ENCODE measurements around the gene UXS1. TPM values are rescaled to one million over a fixed set of nuclear protein-coding genes. Genes with fewer than 3 reads are reported as not detected.

The UXS1 gene
- total and polyA plus RNA-seq, 2 of the 8 experiments (the other 6 are each of a cell fraction or from before 2014, with no cell fraction given) = 44.5 to 63.4 TPM

DNA sequence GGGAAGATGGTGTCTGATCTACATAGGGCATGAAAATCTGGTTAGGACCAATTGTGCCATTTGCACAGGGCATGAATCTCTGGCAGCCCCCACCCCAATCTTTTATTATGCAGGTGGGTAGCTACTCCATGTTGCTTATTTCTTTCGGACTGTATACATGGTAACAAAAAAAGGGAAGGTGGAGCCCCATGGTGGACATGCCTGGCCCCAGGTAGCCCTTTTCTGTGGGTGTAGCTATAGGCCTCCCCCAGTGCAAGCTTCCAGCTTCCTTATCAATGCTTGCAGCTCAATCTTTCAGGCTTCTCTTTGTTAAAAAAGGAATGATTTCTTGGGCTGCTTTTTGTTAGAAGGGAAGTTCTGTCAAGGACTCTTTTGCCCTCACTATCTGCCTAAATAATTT, 14.3 kb upstream of the UXS1 start:
- FAIRE-seq = no peak
- CTCF ChIA-PET (ENCODE audit: partially characterized antibody) = interaction anchor here (0.8 kb wide), 1 partner anchor 43 kb away, joined by 3 read pairs; no protein-coding TSS in a partner anchor
- Histone ChIP-seq H3K23me2 (ENCODE audit: low read depth, low read length) (no peaks in the 10 kb centered on the region), H3K56ac (replicated peaks; ENCODE audit: insufficient read length, low read depth, low read length) (no peak overlapping the region), H3K14ac (ENCODE audit: insufficient read length) (no peak overlapping the region), H2BK20ac (ENCODE audit: low read length) (no peak overlapping the region), H3K9ac (replicated peaks in 1 of 4; ENCODE audit: extremely low read depth in 1 of 4, low read depth in 3 of 4, low read length in 3 of 4) (no peak overlapping the region), H4K20me1 (replicated peaks in 1 of 2; ENCODE audit: control insufficient read depth in 1 of 2, insufficient read depth in 2 of 2, low read length in 2 of 2) (no peaks in the 10 kb centered on the region), H2AFZ (ENCODE audit: low read length) (no peak overlapping the region), H3K27me3 (replicated peaks in 1 of 4; ENCODE audit: control insufficient read depth in 3 of 4, extremely low read depth in 1 of 4, insufficient read depth in 3 of 4, low read length in 3 of 4) (no peaks in the 10 kb centered on the region), H3K18ac (ENCODE audit: extremely low read depth, low read length) (no peak overlapping the region), H3K9me3 (ENCODE audit: insufficient read depth in 2 of 2, low read depth in 1 of 2, low read length in 1 of 2) (no peaks in the 10 kb centered on the region), H3K4me2 (ENCODE audit: insufficient read depth in 1 of 2, low read depth in 2 of 2, low read length in 2 of 2) (no peak overlapping the region), H4K8ac (ENCODE audit: extremely low read depth, insufficient read depth, low read length) (no peak overlapping the region), H2BK5ac (ENCODE audit: low read depth, low read length) (no peak overlapping the region), H3K23ac (ENCODE audit: insufficient read length) (no peak overlapping the region), H2BK15ac (ENCODE audit: low read length) (no peak overlapping the region), H2AK5ac (ENCODE audit: low read depth, low read length) (no peak overlapping the region), H3K4ac (replicated peaks; ENCODE audit: insufficient read length, low read depth, low read length) (no peak overlapping the region), H3K79me2 (ENCODE audit: control insufficient read depth in 1 of 2, insufficient read depth in 2 of 2, low read length in 2 of 2) (no peaks in the 10 kb centered on the region), H4K91ac (replicated peaks; ENCODE audit: insufficient read length, low read length) (no peak overlapping the region), H2BK120ac (replicated peaks; ENCODE audit: low read depth, low read length) (no peak overlapping the region), H3K4me3 (ENCODE audit: extremely low read depth in 1 of 4, insufficient read depth in 2 of 4, low read depth in 3 of 4, low read length in 4 of 4) (no peak overlapping the region), H4K5ac (ENCODE audit: insufficient read length, low read depth, low read length) (no peak overlapping the region), H3K79me1 (ENCODE audit: low read depth, low read length) (no peaks in the 10 kb centered on the region), H3K36me3 (ENCODE audit: control insufficient read depth in 2 of 4, insufficient read depth in 4 of 4, low read length in 3 of 4) (no peaks in the 10 kb centered on the region), H3K4me1 (replicated peaks in 1 of 4; ENCODE audit: control insufficient read depth in 3 of 4, insufficient read depth in 4 of 4, low read length in 3 of 4) (no peaks in the 10 kb centered on the region), H3K27ac (ENCODE audit: low read depth, low read length) (no peak overlapping the region), H2BK12ac (ENCODE audit: low read depth, low read length) (no peak overlapping the region)
- WGBS, 2 experiments (ENCODE audit: extremely low coverage in 1 of 2, insufficient coverage in 1 of 2, insufficient read length in 1 of 2, insufficient replicate concordance in 2 of 2, low coverage in 1 of 2, low lambda C conversion rate in 2 of 2, missing lambda C conversion rate in 1 of 2) = 93% methylated on average over 1 of the region's 1 CpG; no CpG with 5 or more reads in 1 of the 2 experiments
- POLR2A ChIA-PET (ENCODE audit: partially characterized antibody) = no interaction called here
- DNase-seq (ENCODE audit: low read depth in 1 of 2, low spot score in 2 of 2) = no peak
- TF ChIP-seq SIN3A (conservative IDR thresholded peaks at IDR 0.05 in 1 of 2, IDR thresholded peaks at IDR 0.05 in 1 of 2; ENCODE audit: low read depth in 1 of 2, low read length in 2 of 2) (no peak), TAF1 (IDR thresholded peaks at IDR 0.05; ENCODE audit: low read depth, low read length) (no peak), SIRT6 (IDR thresholded peaks at IDR 0.05; ENCODE audit: low read length) (no peak), BCL11A (IDR thresholded peaks at IDR 0.05; ENCODE audit: low read depth in 2 of 2, low read length in 2 of 2) (no peak), GTF2F1 (IDR thresholded peaks at IDR 0.05; ENCODE audit: borderline replicate concordance, low read depth, low read length) (no peak), MAFK (IDR thresholded peaks at IDR 0.05; ENCODE audit: low read depth, low read length) (no peak), SRF (IDR thresholded peaks at IDR 0.05; ENCODE audit: low read depth, low read length) (no peak), POLR2A (IDR thresholded peaks at IDR 0.05; ENCODE audit: control extremely low read depth in 1 of 2, low read depth in 2 of 2, low read length in 2 of 2) (no peak), CBX5 (IDR thresholded peaks at IDR 0.05; ENCODE audit: low read depth, low read length) (no peak), RAD21 (IDR thresholded peaks at IDR 0.05 in 1 of 2, conservative IDR thresholded peaks at IDR 0.05 in 1 of 2; ENCODE audit: low read depth in 2 of 2, low read length in 2 of 2) (no peak), CHD1 (IDR thresholded peaks at IDR 0.05; ENCODE audit: low read depth, low read length) (no peak), RBBP5 (IDR thresholded peaks at IDR 0.05; ENCODE audit: borderline replicate concordance, low read depth, low read length) (no peak), EP300 (IDR thresholded peaks at IDR 0.05; ENCODE audit: borderline replicate concordance in 1 of 2, low read depth in 2 of 2, low read length in 2 of 2) (no peak)
- TF ChIP-seq, protein P1, sequence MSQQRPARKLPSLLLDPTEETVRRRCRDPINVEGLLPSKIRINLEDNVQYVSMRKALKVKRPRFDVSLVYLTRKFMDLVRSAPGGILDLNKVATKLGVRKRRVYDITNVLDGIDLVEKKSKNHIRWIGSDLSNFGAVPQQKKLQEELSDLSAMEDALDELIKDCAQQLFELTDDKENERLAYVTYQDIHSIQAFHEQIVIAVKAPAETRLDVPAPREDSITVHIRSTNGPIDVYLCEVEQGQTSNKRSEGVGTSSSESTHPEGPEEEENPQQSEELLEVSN (IDR thresholded peaks at IDR 0.05) = no peak

All from H1 (cell line).